ENCODE results near the gene DYRK3. TPM values are rescaled to one million over a fixed set of nuclear protein-coding genes. Genes with fewer than 3 reads are reported as not detected.

DYRK3 gene
- total and polyA plus RNA-seq, 9 of the 15 experiments (the other 6 are each of a cell fraction or from before 2014, with no cell fraction given), result 4.5 to 33.7 (median 25.7) TPM

DNA sequence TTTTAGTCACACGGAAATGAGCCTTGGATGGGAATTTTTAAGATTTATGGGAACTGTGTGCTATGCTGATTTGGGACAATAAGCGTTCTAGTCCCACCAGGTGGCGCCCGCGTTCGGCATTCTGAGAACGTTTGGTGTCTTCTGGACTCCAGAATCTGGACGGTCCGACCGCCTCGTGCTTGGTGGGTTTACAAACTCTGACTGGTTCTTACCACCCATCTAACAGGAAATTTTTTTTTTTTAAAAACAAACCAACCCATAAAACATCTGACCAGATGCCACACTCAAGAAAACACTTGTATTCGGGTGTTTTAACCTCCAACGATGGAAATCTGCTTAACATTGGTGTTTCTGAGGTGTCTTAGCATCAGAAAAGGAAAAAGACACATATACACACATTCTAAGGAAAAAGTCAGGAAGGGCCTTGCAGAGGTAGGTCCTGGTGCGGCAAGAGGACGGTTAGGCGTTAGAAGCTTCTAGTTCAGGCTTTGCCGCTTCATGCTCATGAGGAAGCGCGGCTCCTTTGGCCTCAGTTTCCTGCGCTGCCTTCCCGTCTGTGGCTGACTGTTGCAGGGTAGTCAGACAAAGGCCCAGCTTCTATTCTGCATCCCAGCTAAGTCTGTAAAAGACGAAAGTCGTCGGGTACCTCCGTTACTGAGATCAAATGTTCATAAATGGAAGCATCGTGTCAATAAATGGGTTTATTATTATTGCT is 814 bp upstream of the DYRK3 start (continued):
- TF ChIP-seq RCOR1 (IDR thresholded peaks at IDR 0.05; ENCODE audit: borderline replicate concordance in 1 of 2, low read depth in 2 of 2, low read length in 2 of 2), result peak in 1 of 2 experiments; percentile 91; a peak in 3 of 4 replicates
- 0 out of 2 replicates have a peak, but pooled peaks have one; percentile 60 for TF ChIP-seq HLTF (IDR thresholded peaks at IDR 0.05)
- no peak for TF ChIP-seq GTF2F1 (IDR thresholded peaks at IDR 0.05; ENCODE audit: low read depth, low read length)
- TF ChIP-seq MEIS2 (IDR thresholded peaks at IDR 0.05; ENCODE audit: partially characterized antibody), result peak; percentile 58
- TF ChIP-seq, protein P1, sequence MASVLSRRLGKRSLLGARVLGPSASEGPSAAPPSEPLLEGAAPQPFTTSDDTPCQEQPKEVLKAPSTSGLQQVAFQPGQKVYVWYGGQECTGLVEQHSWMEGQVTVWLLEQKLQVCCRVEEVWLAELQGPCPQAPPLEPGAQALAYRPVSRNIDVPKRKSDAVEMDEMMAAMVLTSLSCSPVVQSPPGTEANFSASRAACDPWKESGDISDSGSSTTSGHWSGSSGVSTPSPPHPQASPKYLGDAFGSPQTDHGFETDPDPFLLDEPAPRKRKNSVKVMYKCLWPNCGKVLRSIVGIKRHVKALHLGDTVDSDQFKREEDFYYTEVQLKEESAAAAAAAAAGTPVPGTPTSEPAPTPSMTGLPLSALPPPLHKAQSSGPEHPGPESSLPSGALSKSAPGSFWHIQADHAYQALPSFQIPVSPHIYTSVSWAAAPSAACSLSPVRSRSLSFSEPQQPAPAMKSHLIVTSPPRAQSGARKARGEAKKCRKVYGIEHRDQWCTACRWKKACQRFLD (CRISPR knock-in tag; IDR thresholded peaks at IDR 0.05), result no peak
- no peak for TF ChIP-seq PCBP2 (IDR thresholded peaks at IDR 0.05; ENCODE audit: low read depth, low read length, poor library complexity, severe bottlenecking)
- no peak for TF ChIP-seq DPF2 (IDR thresholded peaks at IDR 0.05)
- no peak for TF ChIP-seq XRCC3 (IDR thresholded peaks at IDR 0.05)
- TF ChIP-seq HDAC3 (IDR thresholded peaks at IDR 0.05; ENCODE audit: borderline replicate concordance, partially characterized antibody), result no peak
- TF ChIP-seq, protein P2, sequence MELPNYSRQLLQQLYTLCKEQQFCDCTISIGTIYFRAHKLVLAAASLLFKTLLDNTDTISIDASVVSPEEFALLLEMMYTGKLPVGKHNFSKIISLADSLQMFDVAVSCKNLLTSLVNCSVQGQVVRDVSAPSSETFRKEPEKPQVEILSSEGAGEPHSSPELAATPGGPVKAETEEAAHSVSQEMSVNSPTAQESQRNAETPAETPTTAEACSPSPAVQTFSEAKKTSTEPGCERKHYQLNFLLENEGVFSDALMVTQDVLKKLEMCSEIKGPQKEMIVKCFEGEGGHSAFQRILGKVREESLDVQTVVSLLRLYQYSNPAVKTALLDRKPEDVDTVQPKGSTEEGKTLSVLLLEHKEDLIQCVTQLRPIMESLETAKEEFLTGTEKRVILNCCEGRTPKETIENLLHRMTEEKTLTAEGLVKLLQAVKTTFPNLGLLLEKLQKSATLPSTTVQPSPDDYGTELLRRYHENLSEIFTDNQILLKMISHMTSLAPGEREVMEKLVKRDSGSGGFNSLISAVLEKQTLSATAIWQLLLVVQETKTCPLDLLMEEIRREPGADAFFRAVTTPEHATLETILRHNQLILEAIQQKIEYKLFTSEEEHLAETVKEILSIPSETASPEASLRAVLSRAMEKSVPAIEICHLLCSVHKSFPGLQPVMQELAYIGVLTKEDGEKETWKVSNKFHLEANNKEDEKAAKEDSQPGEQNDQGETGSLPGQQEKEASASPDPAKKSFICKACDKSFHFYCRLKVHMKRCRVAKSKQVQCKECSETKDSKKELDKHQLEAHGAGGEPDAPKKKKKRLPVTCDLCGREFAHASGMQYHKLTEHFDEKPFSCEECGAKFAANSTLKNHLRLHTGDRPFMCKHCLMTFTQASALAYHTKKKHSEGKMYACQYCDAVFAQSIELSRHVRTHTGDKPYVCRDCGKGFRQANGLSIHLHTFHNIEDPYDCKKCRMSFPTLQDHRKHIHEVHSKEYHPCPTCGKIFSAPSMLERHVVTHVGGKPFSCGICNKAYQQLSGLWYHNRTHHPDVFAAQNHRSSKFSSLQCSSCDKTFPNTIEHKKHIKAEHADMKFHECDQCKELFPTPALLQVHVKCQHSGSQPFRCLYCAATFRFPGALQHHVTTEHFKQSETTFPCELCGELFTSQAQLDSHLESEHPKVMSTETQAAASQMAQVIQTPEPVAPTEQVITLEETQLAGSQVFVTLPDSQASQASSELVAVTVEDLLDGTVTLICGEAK (IDR thresholded peaks at IDR 0.05), result peak; percentile 23; the same call in 1 of the 2 replicates
- TF ChIP-seq, protein P2 (CRISPR knock-in tag; IDR thresholded peaks at IDR 0.05), result no peak
- TF ChIP-seq HMG20B (CRISPR knock-in tag; IDR thresholded peaks at IDR 0.05), result no peak
- TF ChIP-seq, protein P3, sequence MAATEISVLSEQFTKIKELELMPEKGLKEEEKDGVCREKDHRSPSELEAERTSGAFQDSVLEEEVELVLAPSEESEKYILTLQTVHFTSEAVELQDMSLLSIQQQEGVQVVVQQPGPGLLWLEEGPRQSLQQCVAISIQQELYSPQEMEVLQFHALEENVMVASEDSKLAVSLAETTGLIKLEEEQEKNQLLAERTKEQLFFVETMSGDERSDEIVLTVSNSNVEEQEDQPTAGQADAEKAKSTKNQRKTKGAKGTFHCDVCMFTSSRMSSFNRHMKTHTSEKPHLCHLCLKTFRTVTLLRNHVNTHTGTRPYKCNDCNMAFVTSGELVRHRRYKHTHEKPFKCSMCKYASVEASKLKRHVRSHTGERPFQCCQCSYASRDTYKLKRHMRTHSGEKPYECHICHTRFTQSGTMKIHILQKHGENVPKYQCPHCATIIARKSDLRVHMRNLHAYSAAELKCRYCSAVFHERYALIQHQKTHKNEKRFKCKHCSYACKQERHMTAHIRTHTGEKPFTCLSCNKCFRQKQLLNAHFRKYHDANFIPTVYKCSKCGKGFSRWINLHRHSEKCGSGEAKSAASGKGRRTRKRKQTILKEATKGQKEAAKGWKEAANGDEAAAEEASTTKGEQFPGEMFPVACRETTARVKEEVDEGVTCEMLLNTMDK (IDR thresholded peaks at IDR 0.05; ENCODE audit: borderline replicate concordance, insufficient read depth, low read depth, low read length, poor library complexity, severe bottlenecking), result no peak
- TF ChIP-seq SMAD4 (CRISPR knock-in tag; conservative IDR thresholded peaks at IDR 0.05), result peak; percentile 32; the same call in 1 of the 2 replicates
- no peak for TF ChIP-seq RFX5 (IDR thresholded peaks at IDR 0.05; ENCODE audit: low read depth, low read length)
